Erythroblast (primary cell): ENCODE results near the gene LHFPL6.

Experiments used
- GATA1 ChIP-seq: IDR thresholded peaks from 2 replicates; pipeline ENCODE4 v1.6.1; 2011; ENCODE audit warnings: low read depth, mild to moderate bottlenecking, control low read depth, low read length, moderate library complexity
- POLR2A ChIP-seq: IDR thresholded peaks from 2 replicates; pipeline ENCODE4 v1.6.1; 2011; ENCODE audit warnings: mild to moderate bottlenecking, low read length

DNA sequence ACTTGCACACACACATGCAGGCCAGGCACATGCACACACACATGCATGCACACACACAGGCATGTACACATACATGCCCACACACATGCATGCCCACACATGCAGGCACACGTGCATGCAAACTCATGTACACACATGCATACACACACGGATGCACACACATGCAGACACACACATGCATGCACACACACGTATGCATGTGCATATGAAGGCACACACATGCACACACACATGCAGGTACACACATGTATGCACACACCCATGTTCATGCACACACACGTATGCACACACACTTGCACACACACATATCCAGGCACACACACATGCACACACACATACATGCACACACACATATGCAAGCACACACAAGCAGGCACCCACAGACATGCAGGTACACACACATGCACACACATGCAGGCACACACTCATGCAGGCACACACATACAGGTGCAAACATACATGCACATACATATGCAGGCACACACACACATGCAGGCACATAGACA is 278.1 kb downstream of the LHFPL6 start:
- TF ChIP-seq POLR2A (no peak), GATA1 (no peak)
